T-helper 2 cell treated with Interferon-gamma antibody and Interleukin-4, amounts not matched to agents 100 ng/mL and 5 ng/mL, for 36 hours (primary cell): Measurements from ENCODE around the gene APEH. TPM values are rescaled to one million over a fixed set of nuclear protein-coding genes. Genes with fewer than 3 reads are reported as not detected.

ENCODE experiments used
- intact Hi-C: fragments of 100-400 bp; cut with micrococcal nuclease; formaldehyde crosslinking; loops from one replicate; pipeline ENCODE4 v1.15.1; 2023
- total RNA-seq: library from RNA; stranded (reverse); gene quantifications from 2 replicates; pipeline ENCODE4 v1.2.3, GENCODE V29; 2022

The APEH gene
- total RNA-seq, 1 donor from 2014 or later = 111 TPM

GRCh38 chr3:49711489-49711888 is 37.3 kb downstream of the APEH start:
- intact Hi-C loops = no loop called here

- intact Hi-C loops = no loop called here
Measured at GRCh38 chr3:49712166-49712565, 38.0 kb downstream of the APEH start.

- intact Hi-C loops = no loop called here
Measured at GRCh38 chr3:49712631-49713317, 38.6 kb downstream of the APEH start.

GRCh38 chr3:49713336-49714105 is 39.4 kb downstream of the APEH start:
- intact Hi-C loops = no loop called here

GRCh38 chr3:49714728-49715550 is 40.8 kb downstream of the APEH start:
- intact Hi-C loops = no loop called here

- intact Hi-C loops = no loop called here
Measured at GRCh38 chr3:49715611-49716121, 41.5 kb downstream of the APEH start.

GRCh38 chr3:49716169-49716568 is 42.0 kb downstream of the APEH start:
- intact Hi-C loops = no loop called here

GRCh38 chr3:49716691-49717210 is 42.6 kb downstream of the APEH start:
- intact Hi-C loops = no loop called here

- intact Hi-C loops = no loop called here
Measured at GRCh38 chr3:49717211-49717958, 43.2 kb downstream of the APEH start.

GRCh38 chr3:49717959-49718857 is 44.1 kb downstream of the APEH start:
- intact Hi-C loops = no loop called here

- intact Hi-C loops = loop anchor here (1.0 kb wide), 1 partner anchor 45 kb away; the partner anchor contains the start of gene APEH
Measured at GRCh38 chr3:49718858-49719213, 44.7 kb downstream of the APEH start.

- intact Hi-C loops = loop anchor here (1.0 kb wide), 1 partner anchor 45 kb away; the partner anchor contains the start of gene APEH
Measured at GRCh38 chr3:49719214-49719884, 45.2 kb downstream of the APEH start, which contains the start of gene AMIGO3. AMIGO3 (minus strand) TSS chr3:49719684; CDS start chr3:49719465, 219 bp downstream.

- intact Hi-C loops = no loop called here
Measured at GRCh38 chr3:49720855-49721595, 46.9 kb downstream of the APEH start.

- intact Hi-C loops = no loop called here
Measured at GRCh38 chr3:49721596-49721895, 47.4 kb downstream of the APEH start.

GRCh38 chr3:49721896-49722781 is 48.0 kb downstream of the APEH start:
- intact Hi-C loops = no loop called here

GRCh38 chr3:49722896-49723295 is 48.7 kb downstream of the APEH start:
- intact Hi-C loops = loop anchor here (1.0 kb wide), 2 partner anchors 49 to 116 kb away; partner anchors contain the start of gene APEH

GRCh38 chr3:49723296-49723627 is 49.1 kb downstream of the APEH start:
- intact Hi-C loops = loop anchor here (1.0 kb wide), 2 partner anchors 49 to 116 kb away; partner anchors contain the start of gene APEH
